ENCODE results near the gene MYLK. TPM values are rescaled to one million over a fixed set of nuclear protein-coding genes. Genes with fewer than 3 reads are reported as not detected.

Gene MYLK
- total RNA-seq (28.2 TPM), polyA plus RNA-seq (ENCODE audit: insufficient read depth in 1 of 8, insufficient read length in 8 of 8, low replicate concordance in 1 of 8) (10 to 100 TPM; 16.4 to 34.5 (median 27.0) TPM)
- long read RNA-seq, donor 1, full-length matches to known transcripts = 1 of 1 reads
- long read RNA-seq, donor 1, partial matches to known transcripts = 0 of 1 reads
- long read RNA-seq, donor 1, other reads (novel, unspliced or antisense) = 0 of 1 reads
- long read RNA-seq, donor 2 = 0 reads
- long read RNA-seq, donor 3, full-length matches to known transcripts = 2 of 9 reads
- long read RNA-seq, donor 3, partial matches to known transcripts = 7 of 9 reads
- long read RNA-seq, donor 3, other reads (novel, unspliced or antisense) = 0 of 9 reads
- long read RNA-seq, donor 4 = 0 reads
- long read RNA-seq, donor 5, full-length matches to known transcripts = 3 of 3 reads
- long read RNA-seq, donor 5, partial matches to known transcripts = 0 of 3 reads
- long read RNA-seq, donor 5, other reads (novel, unspliced or antisense) = 0 of 3 reads
- long read RNA-seq, donor 6, full-length matches to known transcripts = 1 of 15 reads
- long read RNA-seq, donor 6, partial matches to known transcripts = 14 of 15 reads
- long read RNA-seq, donor 6, other reads (novel, unspliced or antisense) = 0 of 15 reads
- long read RNA-seq, donor 7, partial matches to known transcripts = 5 of 5 reads
- long read RNA-seq, donor 7, other reads (novel, unspliced or antisense) = 0 of 5 reads
- long read RNA-seq, donor 8, full-length matches to known transcripts = 2 of 8 reads
- long read RNA-seq, donor 8, partial matches to known transcripts = 6 of 8 reads
- long read RNA-seq, donor 8, other reads (novel, unspliced or antisense) = 0 of 8 reads
- long read RNA-seq, donor 9, full-length matches to known transcripts = 2 of 2 reads
- long read RNA-seq, donor 9, partial matches to known transcripts = 0 of 2 reads
- long read RNA-seq, donor 9, other reads (novel, unspliced or antisense) = 0 of 2 reads
- long read RNA-seq, donor 10, full-length matches to known transcripts = 1 of 1 reads
- long read RNA-seq, donor 10, partial matches to known transcripts = 0 of 1 reads
- long read RNA-seq, donor 10, other reads (novel, unspliced or antisense) = 0 of 1 reads
- long read RNA-seq, donor 11 = 0 reads

- Histone ChIP-seq H3K27ac (ENCODE audit: low read length) (no peak within 1 kb of the TSS), H3K4me3 (ENCODE audit: low read length) (peak within 1 kb of the TSS; percentile 52), H3K4me1 (ENCODE audit: control insufficient read depth, insufficient read depth, low read length) (peaks cover 10% of the 10 kb centered on the region), H3K9me3 (replicated peaks; ENCODE audit: control insufficient read depth, low read depth, low read length) (no peaks in the 10 kb centered on the region), H3K36me3 (ENCODE audit: control insufficient read depth, insufficient read depth, low read length) (no peaks in the 10 kb centered on the region), H3K27me3 (ENCODE audit: control insufficient read depth, insufficient read depth, low read length) (peaks cover 17% of the 10 kb centered on the region)
- WGBS (ENCODE audit: insufficient coverage) = 2% methylated on average over 45 of the region's 70 CpGs
- DNase-seq = peak; percentile 88
These were observed at the start of gene MYLK for GRCh38 chr3:123884203-123884831. Gene MYLK (minus strand): TSS chr3:123884332. CDS start chr3:123793841, 90,491 bp downstream.

GRCh38 chr3:123930445-123930844, 46.3 kb upstream of the MYLK start:
- Histone ChIP-seq H3K36me3 (ENCODE audit: control insufficient read depth, insufficient read depth, low read length) (peaks cover 13% of the 10 kb centered on the region), H3K27me3 (ENCODE audit: control insufficient read depth, insufficient read depth, low read length) (no peaks in the 10 kb centered on the region)
- no peak for DNase-seq

GRCh38 chr3:123929325-123929724, 45.2 kb upstream of the MYLK start:
- no peaks in the 10 kb centered on the region for H3K4me1 ChIP-seq (ENCODE audit: control insufficient read depth, insufficient read depth, low read length)
- H3K27me3 ChIP-seq (ENCODE audit: control insufficient read depth, insufficient read depth, low read length) = no peaks in the 10 kb centered on the region
- peaks cover 13% of the 10 kb centered on the region for H3K36me3 ChIP-seq (ENCODE audit: control insufficient read depth, insufficient read depth, low read length)
- H3K9me3 ChIP-seq (replicated peaks; ENCODE audit: control insufficient read depth, low read depth, low read length) = no peaks in the 10 kb centered on the region
- no peak overlapping the region for H3K27ac ChIP-seq (ENCODE audit: low read length)
- WGBS (ENCODE audit: insufficient coverage) = 100% methylated on average over 1 of the region's 9 CpGs
- no peak for DNase-seq
- no peak overlapping the region for H3K4me3 ChIP-seq (ENCODE audit: low read length)

More at GRCh38 chr3:123930445-123930844, 46.3 kb upstream of the MYLK start:
- H3K4me3 ChIP-seq (ENCODE audit: low read length) = no peak overlapping the region
- H3K27ac ChIP-seq (ENCODE audit: low read length) = no peak overlapping the region
- H3K4me1 ChIP-seq (ENCODE audit: control insufficient read depth, insufficient read depth, low read length) = no peaks in the 10 kb centered on the region
- no peaks in the 10 kb centered on the region for H3K9me3 ChIP-seq (replicated peaks; ENCODE audit: control insufficient read depth, low read depth, low read length)

GRCh38 chr3:123926396-123926795, 42.3 kb upstream of the MYLK start:
- Histone ChIP-seq H3K9me3 (replicated peaks; ENCODE audit: control insufficient read depth, low read depth, low read length) (peaks cover 2% of the 10 kb centered on the region), H3K36me3 (ENCODE audit: control insufficient read depth, insufficient read depth, low read length) (peaks cover 9% of the 10 kb centered on the region), H3K27ac (ENCODE audit: low read length) (no peak overlapping the region), H3K4me3 (ENCODE audit: low read length) (no peak overlapping the region), H3K4me1 (ENCODE audit: control insufficient read depth, insufficient read depth, low read length) (no peaks in the 10 kb centered on the region), H3K27me3 (ENCODE audit: control insufficient read depth, insufficient read depth, low read length) (no peaks in the 10 kb centered on the region)
- no peak for DNase-seq

GRCh38 chr3:123920868-123921267, 36.7 kb upstream of the MYLK start:
- DNase-seq = no peak
- peaks cover 9% of the 10 kb centered on the region for H3K9me3 ChIP-seq (replicated peaks; ENCODE audit: control insufficient read depth, low read depth, low read length)
- no peak overlapping the region for H3K4me3 ChIP-seq (ENCODE audit: low read length)
- H3K27ac ChIP-seq (ENCODE audit: low read length) = no peak overlapping the region
- peaks cover 15% of the 10 kb centered on the region for H3K36me3 ChIP-seq (ENCODE audit: control insufficient read depth, insufficient read depth, low read length)
- no peaks in the 10 kb centered on the region for H3K27me3 ChIP-seq (ENCODE audit: control insufficient read depth, insufficient read depth, low read length)
- H3K4me1 ChIP-seq (ENCODE audit: control insufficient read depth, insufficient read depth, low read length) = no peaks in the 10 kb centered on the region

- no peak for DNase-seq
- H3K9me3 ChIP-seq (replicated peaks; ENCODE audit: control insufficient read depth, low read depth, low read length) = peaks cover 9% of the 10 kb centered on the region
- no peak overlapping the region for H3K4me3 ChIP-seq (ENCODE audit: low read length)
- no CpG with 5 or more reads among the region's 1 CpG for WGBS (ENCODE audit: insufficient coverage)
- H3K4me1 ChIP-seq (ENCODE audit: control insufficient read depth, insufficient read depth, low read length) = no peaks in the 10 kb centered on the region
- no peaks in the 10 kb centered on the region for H3K27me3 ChIP-seq (ENCODE audit: control insufficient read depth, insufficient read depth, low read length)
- H3K27ac ChIP-seq (ENCODE audit: low read length) = no peak overlapping the region
- H3K36me3 ChIP-seq (ENCODE audit: control insufficient read depth, insufficient read depth, low read length) = peaks cover 15% of the 10 kb centered on the region
These were observed 36.3 kb upstream of the MYLK start for GRCh38 chr3:123920383-123920782.

GRCh38 chr3:123919353-123919752, 35.2 kb upstream of the MYLK start:
- Histone ChIP-seq H3K27ac (ENCODE audit: low read length) (no peak overlapping the region), H3K4me3 (ENCODE audit: low read length) (no peak overlapping the region), H3K27me3 (ENCODE audit: control insufficient read depth, insufficient read depth, low read length) (no peaks in the 10 kb centered on the region), H3K9me3 (replicated peaks; ENCODE audit: control insufficient read depth, low read depth, low read length) (peaks cover 9% of the 10 kb centered on the region), H3K36me3 (ENCODE audit: control insufficient read depth, insufficient read depth, low read length) (peaks cover 19% of the 10 kb centered on the region), H3K4me1 (ENCODE audit: control insufficient read depth, insufficient read depth, low read length) (no peaks in the 10 kb centered on the region)
- DNase-seq = no peak
- WGBS (ENCODE audit: insufficient coverage) = 100% methylated on average over 3 of the region's 3 CpGs

GRCh38 chr3:123914829-123915228, 30.7 kb upstream of the MYLK start:
- H3K36me3 ChIP-seq (ENCODE audit: control insufficient read depth, insufficient read depth, low read length) = peaks cover 17% of the 10 kb centered on the region
- H3K4me1 ChIP-seq (ENCODE audit: control insufficient read depth, insufficient read depth, low read length) = no peaks in the 10 kb centered on the region
- peaks cover 3% of the 10 kb centered on the region for H3K9me3 ChIP-seq (replicated peaks; ENCODE audit: control insufficient read depth, low read depth, low read length)
- no peak overlapping the region for H3K4me3 ChIP-seq (ENCODE audit: low read length)
- 50% methylated on average over 2 of the region's 5 CpGs for WGBS (ENCODE audit: insufficient coverage)
- H3K27ac ChIP-seq (ENCODE audit: low read length) = no peak overlapping the region
- no peak for DNase-seq
- no peaks in the 10 kb centered on the region for H3K27me3 ChIP-seq (ENCODE audit: control insufficient read depth, insufficient read depth, low read length)

- DNase-seq = no peak
- WGBS (ENCODE audit: insufficient coverage) = no CpG with 5 or more reads among the region's 2 CpGs
These were observed 25.7 kb upstream of the MYLK start for GRCh38 chr3:123909785-123910184.

More at GRCh38 chr3:123909785-123910184, 25.7 kb upstream of the MYLK start:
- no peaks in the 10 kb centered on the region for H3K27me3 ChIP-seq (ENCODE audit: control insufficient read depth, insufficient read depth, low read length)
- no peak overlapping the region for H3K27ac ChIP-seq (ENCODE audit: low read length)
- H3K9me3 ChIP-seq (replicated peaks; ENCODE audit: control insufficient read depth, low read depth, low read length) = no peaks in the 10 kb centered on the region
- H3K4me1 ChIP-seq (ENCODE audit: control insufficient read depth, insufficient read depth, low read length) = no peaks in the 10 kb centered on the region
- no peak overlapping the region for H3K4me3 ChIP-seq (ENCODE audit: low read length)
- H3K36me3 ChIP-seq (ENCODE audit: control insufficient read depth, insufficient read depth, low read length) = peaks cover 2% of the 10 kb centered on the region

Measured in muscle of leg (tissue), 16 donors.